ENCODE data around the gene ATP2A3.

ATP2A3 gene

DNA sequence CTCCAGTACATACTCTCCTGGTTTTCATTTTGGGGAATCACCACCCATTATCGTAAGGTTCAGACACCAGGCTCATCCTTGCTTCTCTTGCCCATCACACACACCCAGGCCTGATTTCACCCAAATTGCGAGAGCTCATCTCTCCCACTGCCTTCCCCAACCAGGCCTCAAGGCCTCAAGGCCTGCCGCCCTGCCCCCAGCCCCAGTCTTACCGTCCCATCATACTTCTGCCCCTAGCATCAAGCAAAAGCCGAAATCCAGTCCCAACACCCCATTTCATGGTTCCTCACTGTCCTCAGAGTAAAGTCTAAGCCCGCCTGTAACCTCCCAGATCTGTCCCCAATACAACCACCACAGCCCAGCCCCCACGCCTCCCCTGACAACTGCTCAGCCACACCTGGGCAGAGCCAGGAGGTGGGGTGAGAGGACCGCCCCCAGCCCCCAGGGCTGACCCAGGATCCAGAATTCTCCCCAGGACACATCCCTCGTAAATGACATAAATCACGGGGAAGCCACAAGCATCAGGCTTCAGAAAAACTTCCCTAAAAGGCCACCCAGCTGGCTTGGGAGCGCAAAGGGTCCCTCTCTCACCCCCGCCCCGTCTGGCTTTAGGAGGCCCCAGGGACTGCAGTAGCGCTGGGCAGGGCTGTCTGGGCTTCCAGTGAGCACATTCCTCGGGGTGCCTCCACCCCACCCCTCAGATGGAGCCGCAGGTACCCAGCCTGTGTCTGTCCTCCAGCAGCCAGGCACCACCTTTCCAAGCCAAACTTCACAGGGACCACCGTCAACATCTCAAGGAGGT lies 38.4 kb downstream of the ATP2A3 start:
- DNase-seq, result no peak

- no peak for DNase-seq
These were observed 39.5 kb downstream of the ATP2A3 start for GRCh38 chr17:3924512-3925350.

DNA sequence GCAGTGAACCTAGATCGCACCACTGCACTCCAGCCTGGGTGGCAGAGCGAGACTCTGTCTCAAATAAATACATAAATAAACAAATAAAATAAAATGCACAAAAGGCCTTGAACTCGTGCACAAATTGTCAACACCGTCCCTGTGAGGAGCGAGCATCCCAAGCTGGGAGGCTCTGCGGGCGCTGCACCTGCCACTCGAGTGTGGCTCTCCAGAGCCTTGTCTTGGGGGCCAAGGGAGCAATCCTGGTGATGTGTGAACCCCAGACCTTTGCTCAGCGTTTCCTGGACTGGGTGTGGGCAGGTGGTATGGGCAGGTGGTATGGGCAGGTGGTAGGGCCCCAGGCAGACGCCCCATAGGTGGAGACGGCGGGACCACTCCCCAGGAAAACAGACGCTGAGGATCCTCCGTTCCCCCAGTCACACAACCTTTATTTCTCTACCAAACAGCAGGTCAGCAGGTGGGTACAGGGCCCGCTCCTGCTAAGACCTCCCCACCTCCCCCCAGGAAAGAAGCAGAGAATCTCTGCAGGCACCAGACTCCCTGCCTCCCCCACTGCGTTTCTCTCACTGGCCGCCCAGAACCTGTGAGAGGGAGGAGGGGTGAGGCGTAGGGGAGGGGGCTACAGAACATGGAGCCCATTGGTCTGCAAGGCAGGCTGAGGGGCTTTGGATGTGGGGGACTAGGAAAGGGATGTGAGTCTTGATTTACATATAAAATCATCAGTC lies 40.6 kb downstream of the ATP2A3 start:
- no peak for DNase-seq

- no peak for DNase-seq
These were observed 41.5 kb downstream of the ATP2A3 start for GRCh38 chr17:3922765-3923164.

DNA sequence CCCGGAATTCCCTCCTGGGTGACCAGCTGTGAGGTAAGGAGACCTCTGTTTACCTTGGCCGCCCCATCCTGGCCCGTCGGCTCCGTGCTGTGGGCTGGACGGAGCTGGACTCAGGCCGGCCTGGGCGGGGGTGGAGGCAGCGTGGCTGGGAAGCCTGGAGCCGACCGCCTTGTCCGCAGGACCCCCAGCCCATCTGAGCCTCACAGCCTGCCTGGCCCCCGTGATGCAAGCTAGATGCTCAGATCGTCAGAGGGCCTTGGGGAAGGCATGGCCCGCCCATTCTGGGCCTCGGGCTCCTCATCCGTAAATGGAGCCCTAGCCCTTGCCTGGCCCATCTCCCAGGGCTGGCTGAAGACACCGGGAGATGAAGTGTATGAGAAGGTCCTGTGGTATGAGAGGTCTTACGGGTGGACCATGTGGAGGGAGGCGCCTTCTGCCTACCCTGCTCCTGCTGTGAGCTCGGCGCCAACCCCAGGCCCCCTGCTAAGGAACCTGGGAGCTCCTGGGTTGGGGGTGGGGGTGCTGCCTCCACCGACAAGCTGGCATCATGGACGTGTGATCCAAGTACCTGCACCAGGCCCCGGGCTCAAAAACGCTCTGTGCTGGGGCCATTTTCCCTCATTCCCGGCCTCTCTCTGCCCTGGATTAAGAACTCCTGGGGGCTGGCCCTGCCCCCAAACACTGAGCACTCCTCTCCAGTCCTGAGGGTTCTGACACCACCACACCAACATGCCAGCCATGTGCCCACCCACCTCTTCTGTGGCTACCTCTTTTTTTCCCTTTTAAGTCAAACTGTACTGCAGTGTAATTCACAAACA lies 42.5 kb downstream of the ATP2A3 start:
- no peak for DNase-seq

DNA sequence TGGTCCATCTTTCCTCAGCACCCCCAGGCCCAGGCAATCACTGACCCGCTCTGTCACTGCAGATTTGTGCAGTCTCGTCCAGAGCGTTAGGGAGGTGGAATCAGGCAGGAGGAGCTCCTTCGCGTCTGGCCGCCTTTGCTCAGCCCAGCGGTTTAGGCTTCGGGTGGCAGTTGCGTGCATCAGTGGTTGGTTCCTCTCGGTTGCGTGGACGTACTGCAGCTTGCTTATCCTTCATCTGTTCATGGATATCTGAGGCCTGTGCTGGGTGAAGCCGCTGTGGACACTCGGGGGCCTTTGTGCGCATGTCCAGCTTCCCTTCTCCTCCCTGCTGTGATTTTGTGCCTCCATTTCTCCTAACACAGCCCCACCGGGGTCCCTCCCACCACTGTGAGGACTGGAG lies 43.2 kb downstream of the ATP2A3 start:
- DNase-seq, result no peak

DNA sequence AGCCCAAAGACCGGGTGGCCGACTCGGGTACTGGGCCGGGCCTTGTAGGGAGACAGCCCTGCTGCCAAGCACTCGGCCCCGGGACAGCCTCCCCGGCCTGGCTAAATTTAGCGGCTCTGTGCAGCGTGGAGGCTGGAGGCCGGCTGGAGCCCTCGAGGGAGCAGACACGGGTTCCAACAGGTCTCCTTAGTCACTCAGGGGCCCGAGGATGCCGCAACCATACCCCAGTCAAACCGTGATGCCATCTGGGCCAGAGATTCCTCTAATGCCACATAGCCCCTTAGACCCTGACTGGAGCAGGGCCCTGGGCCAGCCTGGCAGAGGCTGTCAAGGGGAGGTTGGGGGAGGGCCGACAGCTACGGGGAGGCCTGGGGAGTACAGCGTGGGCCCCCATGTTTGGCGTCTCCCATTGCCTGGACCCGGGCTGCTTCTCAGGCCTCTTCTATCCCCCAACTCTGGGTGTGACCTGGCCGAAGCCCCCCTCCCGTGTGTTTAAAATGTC lies 45.1 kb downstream of the ATP2A3 start:
- DNase-seq, result no peak

DNA sequence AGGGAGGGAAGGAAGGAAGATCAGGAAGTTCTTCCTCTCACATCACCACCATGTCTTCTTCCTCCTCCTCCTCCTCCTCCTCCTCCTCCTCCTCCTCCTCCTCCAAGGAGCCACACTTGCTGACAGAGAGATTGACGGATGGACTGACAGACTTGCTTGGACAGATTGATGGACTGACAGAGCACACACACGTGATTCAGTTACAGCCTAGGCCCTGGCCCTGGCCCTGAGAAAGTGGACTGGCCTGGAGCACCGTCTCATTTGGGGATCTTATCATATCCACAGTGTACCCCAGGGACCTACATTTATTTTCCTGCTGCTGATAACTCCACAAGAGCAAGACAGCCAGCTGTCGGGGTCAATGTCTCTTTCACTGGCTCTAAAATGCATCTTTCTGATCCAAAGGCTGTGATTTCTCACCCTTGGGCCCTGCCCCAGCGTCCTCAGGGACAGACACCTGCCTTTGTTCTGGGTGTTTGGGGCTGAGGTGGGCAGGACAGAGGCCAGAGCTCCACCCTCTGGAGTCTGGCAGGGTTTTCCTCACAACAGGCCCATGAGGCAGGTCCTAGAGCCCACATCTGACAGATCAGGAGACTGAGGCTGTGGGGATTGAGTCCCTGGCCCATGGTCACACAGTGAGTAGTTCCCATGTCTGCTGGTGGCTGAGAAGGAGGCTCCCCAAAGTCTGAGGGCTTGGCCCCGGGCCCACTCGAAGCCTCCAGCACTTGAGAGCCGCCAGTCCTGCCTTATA lies 45.7 kb downstream of the ATP2A3 start:
- no peak for DNase-seq

GRCh38 chr17:3917391-3917931 lies 46.8 kb downstream of the ATP2A3 start:
- no peak for DNase-seq

- DNase-seq, result no peak
These were observed 47.4 kb downstream of the ATP2A3 start for GRCh38 chr17:3916825-3917224.

GRCh38 chr17:3915995-3916696 lies 48.1 kb downstream of the ATP2A3 start, which contains the start of gene P2RX1:
Gene P2RX1 (minus strand): TSS chr17:3916465. CDS start chr17:3916225, 240 bp downstream.
- DNase-seq, result no peak

GRCh38 chr17:3915581-3915994 lies 48.6 kb downstream of the ATP2A3 start:
- DNase-seq, result no peak

- no peak for DNase-seq
These were observed 49.9 kb downstream of the ATP2A3 start for GRCh38 chr17:3914312-3914670.

DNA sequence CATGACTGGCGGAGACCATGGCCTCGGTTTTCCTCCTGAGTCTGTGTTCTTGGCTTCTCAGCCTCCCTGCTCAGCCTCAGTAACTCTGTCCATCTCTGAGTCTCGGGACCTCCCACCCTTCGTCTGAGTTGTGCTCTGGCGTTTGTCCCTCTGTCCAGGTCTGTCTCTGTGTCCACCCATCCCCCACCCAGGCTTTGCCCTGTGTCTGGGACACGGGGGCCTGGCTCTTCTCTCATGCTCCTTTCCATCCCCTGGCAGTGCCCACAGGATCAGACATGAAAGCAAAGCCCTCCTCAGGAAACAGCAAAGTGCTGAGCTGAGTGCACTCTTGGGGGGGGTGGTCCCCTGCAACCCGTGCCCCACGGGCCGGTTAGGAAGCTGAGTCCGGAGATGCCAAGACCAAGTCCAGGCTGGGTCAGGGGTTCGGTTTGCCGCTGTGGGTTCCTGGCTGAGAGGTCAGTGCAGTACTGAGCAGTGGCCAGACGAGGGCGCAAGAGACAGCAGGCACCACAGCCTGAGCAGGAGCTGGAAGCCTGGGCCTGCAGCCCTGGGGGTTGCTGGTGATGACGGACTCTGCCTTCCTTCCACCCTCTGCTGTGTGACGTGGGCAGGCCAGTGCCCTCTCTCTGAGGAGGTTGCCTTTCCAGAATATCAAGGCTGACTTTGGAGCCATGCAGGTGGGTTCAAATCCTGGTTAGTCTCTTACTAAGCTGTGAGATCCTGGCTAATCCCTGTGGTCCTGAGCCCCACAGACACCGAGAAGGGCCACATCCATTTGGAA lies 50.5 kb downstream of the ATP2A3 start:
- DNase-seq, result peak; percentile 80

DNA sequence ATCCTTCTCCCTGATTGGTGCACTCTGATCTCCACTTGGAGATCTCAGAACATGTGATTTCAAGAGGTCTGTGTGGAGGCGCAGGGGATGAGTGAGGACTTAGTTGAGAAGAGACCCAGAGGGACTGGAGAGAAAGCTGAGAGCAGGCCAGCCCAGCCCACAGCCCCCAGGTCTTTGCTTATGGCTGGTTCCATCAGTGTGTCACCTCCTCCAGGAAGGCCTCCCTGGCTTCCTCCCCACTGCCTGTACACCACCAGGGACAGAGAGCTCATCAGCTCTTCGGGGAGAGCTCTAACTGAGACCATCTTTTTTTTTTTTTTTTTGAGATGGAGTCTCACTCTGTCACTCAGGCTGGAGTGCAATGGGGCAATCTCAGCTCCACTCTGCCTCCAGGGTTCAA lies 51.4 kb downstream of the ATP2A3 start:
- no peak for DNase-seq

- DNase-seq, result no peak
These were observed 52.8 kb downstream of the ATP2A3 start for GRCh38 chr17:3911271-3912053.

DNA sequence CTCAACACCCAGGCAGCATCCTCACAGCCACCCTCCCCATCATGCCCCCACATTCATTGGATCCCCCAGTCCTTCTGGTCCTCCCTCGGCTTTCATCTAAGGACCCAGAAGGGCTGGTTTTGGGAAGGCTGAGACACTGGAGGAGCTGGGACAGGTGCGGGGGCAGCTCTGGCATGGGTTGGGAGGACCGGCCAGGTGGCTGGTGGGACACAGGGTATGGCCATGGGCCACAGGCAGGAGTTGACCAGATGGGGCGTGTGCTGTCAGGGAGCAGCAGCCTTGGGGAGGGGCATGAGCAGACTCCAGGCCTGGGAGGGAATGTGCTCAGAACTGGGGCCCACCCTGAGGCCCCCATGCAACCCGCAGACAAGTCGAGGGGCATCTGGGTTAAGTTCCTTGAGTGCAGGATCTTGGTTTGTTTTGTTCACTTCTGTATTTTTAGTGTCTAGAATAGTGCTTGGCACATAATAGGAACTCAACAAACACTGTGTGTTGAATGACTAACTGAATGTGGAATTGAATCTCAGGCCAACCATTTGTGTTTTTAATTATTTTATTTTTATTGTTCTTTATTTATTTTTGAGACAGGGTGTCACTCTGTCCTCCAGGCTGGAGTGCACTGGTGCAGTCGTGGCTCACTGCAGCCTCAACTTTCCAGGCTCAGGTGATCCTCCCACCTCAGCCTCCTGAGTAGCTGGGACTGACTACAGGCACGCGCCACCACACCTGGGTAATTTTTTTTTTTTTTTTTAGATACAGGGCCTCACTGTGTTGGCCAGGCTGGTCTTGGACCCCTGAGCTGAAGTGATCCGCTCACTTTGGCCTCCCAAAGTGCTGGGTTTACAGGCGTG lies 53.6 kb downstream of the ATP2A3 start:
- DNase-seq, result no peak

DNA sequence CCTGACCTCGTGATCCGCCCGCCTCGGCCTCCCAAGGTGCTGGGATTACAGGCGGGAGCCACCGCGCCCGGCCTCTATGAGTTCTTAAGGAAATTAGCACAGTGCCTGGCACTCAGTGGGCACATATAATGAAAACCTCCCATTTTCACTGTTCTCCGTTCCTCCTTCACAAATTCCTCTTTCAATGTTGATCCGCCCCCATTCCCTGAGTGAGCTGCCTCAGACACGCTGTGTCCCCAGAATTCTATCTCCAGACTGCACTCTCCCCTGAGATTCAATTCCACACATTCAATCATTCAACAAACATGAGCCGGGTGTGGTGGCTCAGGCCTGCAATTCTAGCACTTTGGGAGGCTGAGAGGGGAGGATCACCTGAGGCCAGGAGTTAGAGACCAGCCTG lies 55.0 kb downstream of the ATP2A3 start:
- no peak for DNase-seq
